ELR (cell line): Measurements from ENCODE around the gene CYP11A1.
"Not testable (repeated sequence)": the region's sequence is repeated elsewhere in the genome, so short reads cannot be mapped to it uniquely, and the experiment has no call there.

Experiments
- DNase-seq: peaks from one replicate; pipeline ENCODE4 v3.0.0-alpha.2; 2015; ENCODE audit warnings: low read depth

CYP11A1 gene

DNA sequence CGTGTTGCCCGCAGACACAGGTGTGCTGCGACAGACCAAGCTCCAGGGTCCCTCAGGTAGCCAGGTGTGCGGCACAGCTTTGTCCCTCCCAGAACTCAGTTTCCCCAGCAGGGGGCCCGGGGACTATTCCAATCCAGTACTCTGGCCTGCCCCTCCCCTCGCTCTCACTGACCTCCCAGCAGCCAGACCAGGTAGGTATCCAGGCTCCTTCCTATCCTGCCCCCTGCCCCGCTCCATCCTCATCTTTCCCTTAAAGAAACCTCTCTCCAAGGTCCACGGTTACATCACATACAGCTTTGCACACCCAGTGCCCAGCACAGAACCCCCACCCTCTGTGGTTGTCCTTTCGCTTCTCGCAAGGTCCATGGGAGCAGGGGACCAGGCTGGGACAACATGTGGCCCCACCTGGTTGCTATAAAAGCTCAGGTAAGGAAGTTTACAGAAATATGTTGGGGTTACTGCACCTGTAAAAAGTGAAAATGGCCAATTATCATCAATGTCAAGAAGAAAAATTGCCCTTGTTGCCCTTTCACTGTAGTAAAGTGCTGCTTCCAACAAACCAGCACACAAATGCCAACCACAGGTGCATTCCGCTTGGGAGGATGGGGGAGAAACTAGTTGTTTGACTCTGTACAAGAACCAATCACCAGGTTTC is 7.3 kb upstream of the CYP11A1 start:
- no peak for DNase-seq

DNA sequence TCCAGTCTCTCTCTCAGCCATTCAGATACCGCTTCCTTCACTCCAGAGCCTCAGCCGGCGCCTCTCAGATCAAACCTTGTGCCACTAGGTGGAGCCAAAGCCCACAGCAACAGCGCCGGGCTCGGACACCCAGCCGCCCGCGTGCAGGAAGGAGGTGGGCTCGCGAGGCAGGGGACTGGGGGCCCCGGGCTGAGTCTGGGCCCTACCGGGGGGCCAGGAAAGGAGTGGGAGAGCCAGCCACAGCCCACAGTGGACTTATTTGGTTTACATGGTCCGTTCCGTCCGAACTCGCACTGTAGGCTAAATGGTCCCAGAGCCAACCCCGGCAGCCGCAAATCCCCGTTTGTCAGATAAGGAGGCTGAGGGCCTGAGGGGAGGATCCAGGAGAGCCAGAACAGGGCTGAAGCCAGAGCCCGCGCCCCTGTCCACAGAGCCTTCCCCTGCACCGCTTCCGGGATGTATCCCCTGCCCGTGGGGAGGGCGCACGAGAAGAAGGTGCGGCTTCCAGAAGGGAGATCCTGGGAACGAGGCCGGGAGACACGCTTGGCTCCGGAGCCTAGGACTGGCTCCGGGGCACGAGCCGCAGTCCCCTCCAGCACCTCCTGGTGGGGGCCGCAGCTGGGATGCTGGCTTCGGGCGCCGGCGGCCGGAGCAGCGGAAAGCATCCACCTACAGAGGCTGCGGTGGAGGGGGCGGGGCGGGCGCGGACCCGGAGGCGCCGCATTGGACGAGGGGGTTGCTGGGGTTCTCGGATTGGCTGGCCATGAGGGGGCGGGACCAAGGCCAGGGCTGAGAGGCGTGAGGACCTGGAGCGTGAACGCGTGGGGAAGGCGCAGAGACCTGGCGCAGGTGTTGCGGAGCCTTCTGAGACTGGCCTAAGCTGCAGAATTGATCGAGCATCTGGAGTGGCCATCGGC is 6.5 kb upstream of the CYP11A1 start:
- peak; percentile 91 for DNase-seq

DNA sequence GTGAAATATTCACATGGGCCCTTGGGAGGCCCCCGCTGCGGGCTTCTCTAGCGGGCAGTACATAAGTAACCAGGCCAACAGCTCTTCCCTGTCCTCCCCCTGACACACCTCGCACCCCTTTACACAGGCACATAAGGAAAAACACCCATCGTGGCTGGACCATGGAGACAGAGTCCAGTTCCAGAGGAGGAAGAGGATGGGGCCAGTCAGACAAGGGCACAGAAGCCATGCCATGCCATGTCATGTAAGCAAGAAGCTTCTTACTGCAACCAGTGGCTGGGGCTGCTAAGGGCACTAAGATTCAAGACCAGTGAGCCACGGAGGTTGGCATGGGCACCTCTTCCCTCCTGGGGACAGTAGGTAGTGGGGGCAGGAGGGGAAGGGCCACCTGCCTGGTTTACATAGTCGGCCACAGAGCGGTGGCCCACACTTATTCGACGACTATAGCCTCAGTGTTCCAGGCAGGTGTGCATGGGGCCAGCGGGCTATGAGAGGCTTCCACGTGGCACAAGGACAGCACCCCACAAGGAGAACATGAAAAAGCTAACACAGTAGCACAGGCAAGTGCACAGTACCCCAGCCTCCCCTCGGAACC is 5.7 kb upstream of the CYP11A1 start:
- no peak for DNase-seq

DNA sequence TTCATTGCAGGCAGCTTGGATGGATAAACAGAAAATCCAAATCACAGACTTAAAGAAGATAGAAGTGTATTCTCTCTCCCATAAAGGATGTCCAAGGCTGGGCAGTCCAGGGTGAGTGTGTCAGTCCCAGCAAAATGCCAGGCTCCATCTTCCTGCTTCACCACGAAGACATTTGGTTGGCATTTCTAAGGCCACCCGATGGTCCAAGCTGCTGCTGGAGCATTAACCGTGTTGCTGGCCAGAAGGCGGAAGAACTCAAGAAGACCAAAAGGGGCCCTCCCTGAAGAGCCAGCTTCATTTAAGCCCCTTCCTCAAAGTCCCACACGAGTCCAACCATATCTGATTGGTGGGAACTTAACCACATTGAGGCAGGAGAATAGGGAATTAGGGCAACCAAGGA is 3.0 kb upstream of the CYP11A1 start:
- no peak for DNase-seq

DNA sequence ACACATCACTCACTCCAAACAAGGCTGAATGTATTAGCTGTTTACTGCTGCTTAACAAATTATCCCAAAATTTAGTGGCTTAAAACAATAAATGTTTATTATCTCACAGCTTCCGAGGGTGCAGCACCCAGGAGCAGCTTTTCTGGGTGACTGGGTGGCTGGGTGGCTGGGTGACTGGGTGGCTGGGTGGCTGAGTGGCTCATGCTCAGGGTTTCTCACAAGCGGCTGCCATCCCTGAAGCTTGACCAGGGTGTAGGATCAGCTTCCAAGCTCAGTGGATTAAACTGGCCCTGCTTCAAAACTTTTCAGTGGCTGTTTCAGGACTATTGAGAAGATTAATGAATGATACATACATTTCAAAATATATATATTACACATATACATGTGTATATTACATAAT is 2.3 kb upstream of the CYP11A1 start:
- DNase-seq = no peak

GRCh38 chr15:74369084-74369745 is 1.8 kb upstream of the CYP11A1 start:
- no peak for DNase-seq

DNA sequence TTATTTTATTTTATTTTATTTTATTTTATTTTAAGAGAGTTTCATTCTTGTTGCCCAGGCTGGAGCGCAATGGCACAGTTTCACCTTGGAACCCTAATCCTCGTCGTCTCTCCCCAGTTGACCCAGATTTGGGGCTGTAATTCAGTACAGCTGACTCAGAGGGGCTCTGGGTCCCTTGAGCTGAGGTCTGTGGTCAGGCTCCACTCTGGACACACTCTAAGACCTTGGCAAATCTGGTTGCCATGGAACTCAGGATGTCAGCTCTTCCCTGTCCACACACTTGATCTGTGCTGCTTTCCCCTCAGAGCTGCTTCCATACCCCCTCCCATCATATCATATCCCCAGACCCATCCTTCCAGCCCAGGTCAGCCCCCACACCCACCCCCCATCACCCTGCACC is 675 bp upstream of the CYP11A1 start:
- DNase-seq = no peak

GRCh38 chr15:74365598-74366445 is 1.6 kb downstream of the CYP11A1 start:
- peak; percentile 69 for DNase-seq

GRCh38 chr15:74364936-74365597 is 2.4 kb downstream of the CYP11A1 start:
- peak; percentile 58 for DNase-seq

DNA sequence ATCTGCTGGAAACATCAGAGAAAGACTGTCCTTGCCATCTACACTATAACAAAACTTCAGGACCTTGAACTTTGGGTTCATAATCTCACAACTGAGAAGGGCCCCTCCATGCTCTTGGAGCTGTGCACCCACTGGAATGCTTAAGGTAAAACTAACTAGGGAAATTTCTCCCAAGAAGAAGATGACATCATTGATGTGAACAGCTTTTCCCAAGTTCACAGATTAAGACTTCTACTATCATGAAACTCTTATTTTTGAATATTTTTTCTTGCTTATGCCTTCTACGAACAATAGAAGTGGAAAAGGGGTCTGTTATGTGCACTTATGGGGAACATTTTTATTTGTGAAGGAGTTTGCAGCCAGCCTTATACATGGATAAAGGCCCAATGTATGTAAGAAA is 5.0 kb downstream of the CYP11A1 start:
- DNase-seq = no peak

DNA sequence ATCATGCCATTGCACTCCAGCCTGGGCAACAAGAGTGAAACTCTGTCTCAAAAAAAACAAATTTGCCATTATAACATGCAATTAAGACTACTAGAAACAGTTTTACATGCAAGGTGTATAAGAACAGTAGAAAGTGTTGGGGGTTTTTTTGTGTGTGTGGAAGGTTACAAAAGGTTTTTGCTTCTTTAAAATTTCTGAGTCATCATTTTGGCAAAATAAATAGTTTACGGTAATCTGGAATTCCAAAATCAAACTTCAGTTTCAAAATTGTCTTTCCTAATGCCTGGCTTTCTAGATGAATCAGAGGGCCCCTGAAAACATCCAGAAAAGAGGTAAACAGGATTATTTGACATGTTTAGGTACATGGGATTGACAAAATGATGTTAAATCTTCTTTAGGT is 6.6 kb downstream of the CYP11A1 start:
- DNase-seq = not testable (repeated sequence)

GRCh38 chr15:74359376-74359775 is 8.1 kb downstream of the CYP11A1 start:
- not testable (repeated sequence) for DNase-seq

GRCh38 chr15:74357514-74357913 is 9.9 kb downstream of the CYP11A1 start:
- DNase-seq = not testable (repeated sequence)

GRCh38 chr15:74356050-74356449 is 11.4 kb downstream of the CYP11A1 start:
- not testable (repeated sequence) for DNase-seq

- not testable (repeated sequence) for DNase-seq
Measured at GRCh38 chr15:74353992-74354391, 13.5 kb downstream of the CYP11A1 start.

- no peak for DNase-seq
Measured at GRCh38 chr15:74352393-74352910, 15.0 kb downstream of the CYP11A1 start.

GRCh38 chr15:74351670-74352069 is 15.8 kb downstream of the CYP11A1 start:
- no peak for DNase-seq

GRCh38 chr15:74350295-74351275 is 16.9 kb downstream of the CYP11A1 start:
- DNase-seq = no peak

DNA sequence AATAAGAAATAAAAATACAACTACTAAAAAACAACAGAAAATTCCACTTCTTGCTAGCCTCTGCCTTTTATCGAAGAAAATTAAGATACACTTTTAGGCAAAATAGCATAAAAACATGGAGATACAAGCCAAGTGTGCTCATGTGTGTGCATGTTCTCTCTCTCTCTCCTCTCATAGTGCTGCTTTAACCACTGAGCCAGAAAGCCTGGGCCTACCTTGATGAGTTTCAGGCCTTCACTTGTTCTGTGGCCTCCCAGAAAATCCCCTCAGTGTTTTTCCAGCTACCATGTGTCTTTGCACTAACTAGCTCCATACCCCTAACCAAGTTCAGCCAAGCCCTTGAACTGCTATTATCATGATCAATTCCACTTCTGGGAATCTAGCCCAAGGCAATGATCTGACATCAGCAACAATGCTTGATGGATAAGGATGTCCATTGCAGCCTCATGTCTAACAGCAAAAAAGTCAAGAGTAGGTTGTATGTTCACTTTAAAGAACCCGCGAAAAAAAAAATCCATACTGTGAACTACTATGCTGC is 18.1 kb downstream of the CYP11A1 start:
- no peak for DNase-seq
